NCI-H2227 treated with DMSO at 0.1 percent for 48 hours (cell line): ENCODE measurements around the gene STIL.
A peak's percentile ranks its signal among the peaks of the same experiment; 100 is the strongest.
"Not testable (repeated sequence)": the region's sequence is repeated elsewhere in the genome, so short reads cannot be mapped to it uniquely, and the experiment has no call there.

ENCODE experiments used
- DNase-seq: peaks from one replicate; lab custom pipeline; 2025; lab: John Stamatoyannopoulos, UW

Gene STIL

GRCh38 chr1:47313915-47314664 lies at the start of gene STIL:
STIL (minus strand) TSS chr1:47314147; CDS start chr1:47310319, 3,828 bp downstream.
- peak; percentile 98 for DNase-seq

- no peak for DNase-seq
Observed at GRCh38 chr1:47362828-47363227, 48.9 kb upstream of the STIL start.

GRCh38 chr1:47361380-47361779 lies 47.4 kb upstream of the STIL start:
- DNase-seq: no peak

- DNase-seq: no peak
Observed at GRCh38 chr1:47351305-47351704, 37.4 kb upstream of the STIL start.

- no peak for DNase-seq
Observed at GRCh38 chr1:47348246-47348645, 34.3 kb upstream of the STIL start.

GRCh38 chr1:47347735-47348134 lies 33.8 kb upstream of the STIL start:
- DNase-seq: no peak

GRCh38 chr1:47346979-47347378 lies 33.0 kb upstream of the STIL start:
- DNase-seq: not testable (repeated sequence)

GRCh38 chr1:47340227-47340626 lies 26.3 kb upstream of the STIL start:
- DNase-seq: no peak

GRCh38 chr1:47338249-47339077 lies 24.5 kb upstream of the STIL start:
- DNase-seq: no peak

GRCh38 chr1:47337350-47337749 lies 23.4 kb upstream of the STIL start:
- no peak for DNase-seq

- DNase-seq: no peak
Observed at GRCh38 chr1:47334765-47335435, 21.0 kb upstream of the STIL start.

- DNase-seq: peak; percentile 69
Observed at GRCh38 chr1:47333922-47334764, 20.2 kb upstream of the STIL start.

- peak; percentile 91 for DNase-seq
Observed at GRCh38 chr1:47333578-47333921, 19.6 kb upstream of the STIL start, which contains the start of gene CMPK1. CMPK1 (plus strand) TSS chr1:47333790; CDS start chr1:47333946, 156 bp downstream.

- no peak for DNase-seq
Observed at GRCh38 chr1:47332779-47333577, 19.0 kb upstream of the STIL start.

GRCh38 chr1:47331875-47332274 lies 17.9 kb upstream of the STIL start:
- no peak for DNase-seq

- DNase-seq: no peak
Observed at GRCh38 chr1:47330212-47330611, 16.3 kb upstream of the STIL start.

- no peak for DNase-seq
Observed at GRCh38 chr1:47328992-47329391, 15.0 kb upstream of the STIL start.

GRCh38 chr1:47326271-47326670 lies 12.3 kb upstream of the STIL start:
- DNase-seq: no peak

- DNase-seq: no peak
Observed at GRCh38 chr1:47325528-47325927, 11.6 kb upstream of the STIL start.

- no peak for DNase-seq
Observed at GRCh38 chr1:47324682-47325081, 10.7 kb upstream of the STIL start.

- no peak for DNase-seq
Observed at GRCh38 chr1:47323599-47324031, 9.7 kb upstream of the STIL start.
